SK-N-MC (cell line): Measurements from ENCODE around the gene TLDC2.

Source experiments
- EZH2 ChIP-seq: fragments of 200-600 bp; sonication (generic); IDR thresholded peaks from one replicate; pipeline ENCODE4 v1.6.1; 2017; ENCODE audit warnings: antibody characterized with exemption
- POLR2AphosphoS5 ChIP-seq: IDR thresholded peaks from 2 replicates; pipeline ENCODE4 v1.6.1; 2012; ENCODE audit warnings: mild to moderate bottlenecking, low read depth, low read length, borderline replicate concordance

- no peak for TF ChIP-seq EZH2
- TF ChIP-seq POLR2AphosphoS5, result no peak
Measured at GRCh38 chr20:36833275-36834020, 42.5 kb upstream of the TLDC2 start.
